HepG2 (cell line): ENCODE measurements around the gene TMPRSS15. TPM values are rescaled to one million over a fixed set of nuclear protein-coding genes. Genes with fewer than 3 reads are reported as not detected.

ENCODE experiments used
- ATAC-seq: fragments of 200-7000 bp; cut with Tn5 transposase; 3 replicates; pipeline ENCODE4 v1.9.1; 2020; ENCODE audit warnings: mild to moderate bottlenecking, moderate library complexity
- BruUV-seq: library from RNA; stranded (reverse); fragments of 400-500 nt; replicated peaks from 2 replicates; lab custom pipeline; 2021; lab: Mats Ljungman, UMichigan
- CTCF ChIA-PET: fragments of 300-600 bp; formaldehyde crosslinking; extraction: SDS; loops from one replicate; lab custom pipeline; 2021; ENCODE audit warnings: low total read pairs, inconsistent platforms, low intra/inter-chr PET ratio; lab: Yijun Ruan, JAX
- POLR2A ChIA-PET: fragments of 350-600 bp; sonication (Branson Sonifier 250); formaldehyde crosslinking; loops from one replicate; lab custom pipeline; 2020; ENCODE audit warnings: antibody characterized with exemption, inconsistent platforms; lab: Yijun Ruan, JAX
- DNase-seq: peaks from one replicate; pipeline ENCODE4 v3.0.0-alpha.2; 2015; ENCODE audit warnings: low spot score
- FAIRE-seq: peaks from 3 replicates; lab custom pipeline; 2011; peaks lifted over from hg19 to GRCh38; lab: Jason Lieb, UNC
- H2AFZ ChIP-seq: one replicate; pipeline ENCODE4 v1.6.1; 2011; ENCODE audit warnings: low read length, inconsistent platforms
- H3K27ac ChIP-seq: fragments of 300-600 bp; 3 replicates; pipeline ENCODE4 v1.8.0; 2011; ENCODE audit warnings: mixed run types, mild to moderate bottlenecking, mixed read lengths, low read length, inconsistent platforms; ENCODE audit not compliant: insufficient read depth; ENCODE audit errors: extremely low read length
- H3K27me3 ChIP-seq, 2 experiments: fragments of 200-600 bp in 1 of 2; 2 replicates in 1 of 2; 3 replicates in 1 of 2; pipeline versions ENCODE4 v1.6.0 to v1.8.0; 2011; ENCODE audit warnings: low read length in 2 of 2, mild to moderate bottlenecking in 2 of 2, moderate library complexity in 2 of 2, inconsistent platforms in 1 of 2; ENCODE audit not compliant: insufficient read depth in 2 of 2, control insufficient read depth in 1 of 2
- H3K36me3 ChIP-seq, 2 experiments: fragments of 200-600 bp in 1 of 2; replicated peaks in 1 of 2; 2 replicates in 1 of 2; 3 replicates in 1 of 2; pipeline versions ENCODE4 v1.5.1 to v1.8.0; 2011; ENCODE audit warnings: low read length in 2 of 2, inconsistent platforms in 1 of 2; ENCODE audit not compliant: insufficient read depth in 2 of 2, control insufficient read depth in 1 of 2
- H3K4me1 ChIP-seq: 2 replicates; pipeline ENCODE4 v1.5.1; 2012; ENCODE audit warnings: low read length, inconsistent platforms; ENCODE audit not compliant: insufficient read depth
- H3K4me2 ChIP-seq: 2 replicates; pipeline ENCODE4 v1.6.0; 2011; ENCODE audit warnings: low read depth, low read length, inconsistent platforms
- H3K4me3 ChIP-seq, 3 experiments: fragments of 200-600 bp in 1 of 3; sonication (generic), shearing (Covaris generic) in 1 of 3; replicated peaks in 1 of 3; 2 replicates each; pipeline ENCODE4 v1.5.1; 2011 to 2016; ENCODE audit warnings: low read length in 3 of 3, inconsistent platforms in 2 of 3, low read depth in 2 of 3, mild to moderate bottlenecking in 2 of 3, control low read depth in 1 of 3, mixed read lengths in 1 of 3; ENCODE audit not compliant: insufficient read depth in 1 of 3
- H3K79me2 ChIP-seq: one replicate; pipeline ENCODE4 v1.6.1; 2011; ENCODE audit warnings: low read length, inconsistent platforms; ENCODE audit not compliant: insufficient read depth
- H3K9ac ChIP-seq: 2 replicates; pipeline ENCODE4 v1.6.0; 2011; ENCODE audit warnings: mild to moderate bottlenecking, low read depth, low read length, inconsistent platforms; ENCODE audit not compliant: insufficient read depth
- H3K9me3 ChIP-seq: 2 replicates; pipeline ENCODE4 v1.5.1; 2012; ENCODE audit warnings: mild to moderate bottlenecking, low read length
- H4K20me1 ChIP-seq: 2 replicates; pipeline ENCODE4 v1.6.0; 2011; ENCODE audit warnings: inconsistent platforms, mild to moderate bottlenecking, low read length, moderate library complexity; ENCODE audit not compliant: insufficient read depth
- CHD2 ChIP-seq: IDR thresholded peaks from 2 replicates; pipeline ENCODE4 v1.6.1; 2011; ENCODE audit warnings: low read depth, low read length, improper control_type of control experiment
- SOX6 ChIP-seq, 2 experiments: fragments of 450-650 bp in 1 of 2; sonication (generic) in 1 of 2; formaldehyde crosslinking in 1 of 2; IDR thresholded peaks; 2 replicates each; pipeline versions ENCODE4 v1.4.0 to v1.6.1; 2017 to 2020; ENCODE audit warnings: antibody characterized with exemption in 1 of 2, mild to moderate bottlenecking in 1 of 2, missing genetic modification reagents in 1 of 2
- XRCC5 ChIP-seq: fragments of 200-400 bp; formaldehyde crosslinking; optimal IDR thresholded peaks from 2 replicates; pipeline ENCODE3; 2017; ENCODE audit warnings: mild to moderate bottlenecking, low read length
- ZSCAN30 ChIP-seq: sonication (generic); formaldehyde crosslinking; IDR thresholded peaks from 2 replicates; pipeline ENCODE4 v1.5.0; 2020; ENCODE audit warnings: mild to moderate bottlenecking, missing genetic modification reagents
- WGBS: methylation state at CpG from one replicate; pipeline ENCODE4 v1.1.6; 2017; ENCODE audit warnings: low lambda C conversion rate; 5-methylcytosine and 5-hydroxymethylcytosine counted together
- in situ Hi-C: cut with HindIII; loops from 2 replicates; pipeline ENCODE4 v1.10.0; 2017; ENCODE audit warnings: low pct_unique_long_range_greater_than_20kb; ENCODE audit not compliant: extremely low pct_ligation_motif_present
- intact Hi-C: fragments of 100-400 bp; cut with micrococcal nuclease; formaldehyde crosslinking; loops from one replicate; pipeline ENCODE4 v1.10.0; 2022; ENCODE audit not compliant: unreplicated experiment
- polyA plus RNA-seq, 8 experiments: library from polyadenylated mRNA; depleted of rRNA in 3 of 8; stranded (reverse) in 7 of 8; unstranded in 1 of 8; fragments of >200 nt; fragmentation: Illumina TruSeq in 4 of 8; extraction: Trizol in 4 of 8; gene quantifications; 2 replicates each; pipeline versions ENCODE4 v1.2.1 to v1.2.3, GENCODE V29; 2011 to 2016; ENCODE audit warnings: low read depth in 4 of 8, missing spikeins in 1 of 8, mixed read lengths in 1 of 8; ENCODE audit not compliant: insufficient read depth in 1 of 8
- total RNA-seq, 5 experiments: library from RNA; depleted of rRNA; stranded (reverse); fragments of >200 nt; fragmentation: Illumina TruSeq; extraction: Trizol; gene quantifications; 2 replicates each; pipeline ENCODE4 v1.2.3, GENCODE V29; 2016; ENCODE audit warnings: low read depth in 1 of 5
- TF ChIP-seq, protein P1 (sequence below): sonication (generic); formaldehyde crosslinking; IDR thresholded peaks from 2 replicates; pipeline ENCODE4 v1.5.0; 2020; ENCODE audit warnings: mild to moderate bottlenecking, missing genetic modification reagents
- TF ChIP-seq, protein P2 (sequence below): fragments of 450-650 bp; IDR thresholded peaks from 2 replicates; pipeline ENCODE4 v1.6.1; 2017

TMPRSS15 gene
- total and polyA plus RNA-seq, 2 of the 13 experiments (the other 11 are each of a cell fraction or from before 2014, with no cell fraction given) = not detected

GRCh38 chr21:18244671-18245463, 158.7 kb downstream of the TMPRSS15 start, which contains the start of gene CHODL:
TSS of gene CHODL (plus strand) at chr21:18244833. CDS start at chr21:18245224, 391 bp downstream.
- H3K9me3 ChIP-seq = no peaks in the 10 kb centered on the region
- H3K27ac ChIP-seq = no peak within 1 kb of the TSS
- BruUV-seq = no TSS peak
- TF ChIP-seq, protein P1, sequence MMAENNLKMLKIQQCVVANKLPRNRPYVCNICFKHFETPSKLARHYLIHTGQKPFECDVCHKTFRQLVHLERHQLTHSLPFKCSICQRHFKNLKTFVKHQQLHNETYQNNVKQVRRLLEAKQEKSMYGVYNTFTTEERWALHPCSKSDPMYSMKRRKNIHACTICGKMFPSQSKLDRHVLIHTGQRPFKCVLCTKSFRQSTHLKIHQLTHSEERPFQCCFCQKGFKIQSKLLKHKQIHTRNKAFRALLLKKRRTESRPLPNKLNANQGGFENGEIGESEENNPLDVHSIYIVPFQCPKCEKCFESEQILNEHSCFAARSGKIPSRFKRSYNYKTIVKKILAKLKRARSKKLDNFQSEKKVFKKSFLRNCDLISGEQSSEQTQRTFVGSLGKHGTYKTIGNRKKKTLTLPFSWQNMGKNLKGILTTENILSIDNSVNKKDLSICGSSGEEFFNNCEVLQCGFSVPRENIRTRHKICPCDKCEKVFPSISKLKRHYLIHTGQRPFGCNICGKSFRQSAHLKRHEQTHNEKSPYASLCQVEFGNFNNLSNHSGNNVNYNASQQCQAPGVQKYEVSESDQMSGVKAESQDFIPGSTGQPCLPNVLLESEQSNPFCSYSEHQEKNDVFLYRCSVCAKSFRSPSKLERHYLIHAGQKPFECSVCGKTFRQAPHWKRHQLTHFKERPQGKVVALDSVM = peak; percentile 24; the same call in 1 of the 2 replicates
- no peak for TF ChIP-seq SOX6 (IDR thresholded peaks at IDR 0.05)
- no peak for TF ChIP-seq SOX6 (CRISPR knock-in tag; IDR thresholded peaks at IDR 0.05)
- TF ChIP-seq, protein P2, sequence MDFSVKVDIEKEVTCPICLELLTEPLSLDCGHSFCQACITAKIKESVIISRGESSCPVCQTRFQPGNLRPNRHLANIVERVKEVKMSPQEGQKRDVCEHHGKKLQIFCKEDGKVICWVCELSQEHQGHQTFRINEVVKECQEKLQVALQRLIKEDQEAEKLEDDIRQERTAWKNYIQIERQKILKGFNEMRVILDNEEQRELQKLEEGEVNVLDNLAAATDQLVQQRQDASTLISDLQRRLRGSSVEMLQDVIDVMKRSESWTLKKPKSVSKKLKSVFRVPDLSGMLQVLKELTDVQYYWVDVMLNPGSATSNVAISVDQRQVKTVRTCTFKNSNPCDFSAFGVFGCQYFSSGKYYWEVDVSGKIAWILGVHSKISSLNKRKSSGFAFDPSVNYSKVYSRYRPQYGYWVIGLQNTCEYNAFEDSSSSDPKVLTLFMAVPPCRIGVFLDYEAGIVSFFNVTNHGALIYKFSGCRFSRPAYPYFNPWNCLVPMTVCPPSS = no peak
- no peak for TF ChIP-seq XRCC5
- TF ChIP-seq CHD2 = no peak
- no peak for TF ChIP-seq ZSCAN30 (CRISPR knock-in tag)
- TF ChIP-seq, all 625 proteins: peak for 1
- Histone ChIP-seq H2AFZ (peak within 1 kb of the TSS; percentile 20), H3K9ac (no peak within 1 kb of the TSS), H3K79me2 (no peaks in the 10 kb centered on the region), H3K4me1 (peaks cover 9% of the 10 kb centered on the region; the same call in 1 of the 2 replicates), H3K27me3 (peaks cover 0 to 5% of the 10 kb centered on the region in 2 experiments; a peak in 1 of 5 replicates), H3K4me2 (peak within 1 kb of the TSS; percentile 22), H3K4me3 (no peak within 1 kb of the TSS), H3K36me3 (no peaks in the 10 kb centered on the region), H4K20me1 (no peaks in the 10 kb centered on the region)
- DNase-seq (no peak), FAIRE-seq (no peak), ATAC-seq (peak; percentile 65)
- in situ Hi-C loops (no loop called here), intact Hi-C loops (no loop called here)
- ChIA-PET POLR2A (no interaction called here), CTCF (no interaction called here)
- WGBS = 28% methylated on average over 8 of the region's 72 CpGs
